ENCODE results near the gene RHEBL1.

Gene RHEBL1

GRCh38 chr12:49069507-49070346 is at the start of gene RHEBL1:
RHEBL1 (minus strand) TSS chr12:49069979; CDS start chr12:49069785, 194 bp downstream.
- Mint-ChIP-seq H3K27me3 (no peaks in the 10 kb centered on the region), H3K4me1 (peaks cover 18% of the 10 kb centered on the region), H3K4me3 (peak within 1 kb of the TSS; percentile 98), H3K27ac (peak within 1 kb of the TSS; percentile 48), H3K9me3 (no peaks in the 10 kb centered on the region), H3K36me3 (no peaks in the 10 kb centered on the region)

GRCh38 chr12:49111206-49111605 is 41.4 kb upstream of the RHEBL1 start:
- H3K9me3 Mint-ChIP-seq = no peaks in the 10 kb centered on the region

GRCh38 chr12:49110464-49111155 is 40.8 kb upstream of the RHEBL1 start, which contains the start of gene LMBR1L:
LMBR1L (minus strand) TSS chr12:49110847; CDS start chr12:49110555, 292 bp downstream.
- Mint-ChIP-seq H3K36me3 (no peaks in the 10 kb centered on the region), H3K27ac (peak within 1 kb of the TSS; percentile 89), H3K9me3 (no peaks in the 10 kb centered on the region), H3K27me3 (no peaks in the 10 kb centered on the region), H3K4me1 (peaks cover 39% of the 10 kb centered on the region), H3K4me3 (peak within 1 kb of the TSS; percentile 98)

More at GRCh38 chr12:49111206-49111605, 41.4 kb upstream of the RHEBL1 start:
- Mint-ChIP-seq H3K36me3 (no peaks in the 10 kb centered on the region), H3K4me3 (peak overlapping the region; percentile 98), H3K4me1 (peaks cover 39% of the 10 kb centered on the region), H3K27ac (peak overlapping the region; percentile 86), H3K27me3 (no peaks in the 10 kb centered on the region)

GRCh38 chr12:49109641-49110463 is 40.1 kb upstream of the RHEBL1 start:
- Mint-ChIP-seq H3K4me1 (peaks cover 39% of the 10 kb centered on the region), H3K36me3 (no peaks in the 10 kb centered on the region), H3K9me3 (no peaks in the 10 kb centered on the region), H3K27me3 (no peaks in the 10 kb centered on the region), H3K27ac (peak overlapping the region; percentile 89), H3K4me3 (peak overlapping the region; percentile 98)

- no peaks in the 10 kb centered on the region for H3K36me3 Mint-ChIP-seq
- H3K27me3 Mint-ChIP-seq = no peaks in the 10 kb centered on the region
- H3K9me3 Mint-ChIP-seq = no peaks in the 10 kb centered on the region
- H3K4me3 Mint-ChIP-seq = peak overlapping the region; percentile 98
- H3K27ac Mint-ChIP-seq = peak overlapping the region; percentile 89
- peaks cover 39% of the 10 kb centered on the region for H3K4me1 Mint-ChIP-seq
Measured at GRCh38 chr12:49108958-49109404, 39.2 kb upstream of the RHEBL1 start.

GRCh38 chr12:49105504-49106084 is 35.8 kb upstream of the RHEBL1 start:
- H3K4me1 Mint-ChIP-seq = peaks cover 32% of the 10 kb centered on the region
- H3K36me3 Mint-ChIP-seq = no peaks in the 10 kb centered on the region
- H3K27ac Mint-ChIP-seq = no peak overlapping the region
- H3K9me3 Mint-ChIP-seq = no peaks in the 10 kb centered on the region
- no peaks in the 10 kb centered on the region for H3K27me3 Mint-ChIP-seq
- no peak overlapping the region for H3K4me3 Mint-ChIP-seq

- H3K4me1 Mint-ChIP-seq = peaks cover 27% of the 10 kb centered on the region
- no peak overlapping the region for H3K4me3 Mint-ChIP-seq
- no peaks in the 10 kb centered on the region for H3K27me3 Mint-ChIP-seq
- H3K36me3 Mint-ChIP-seq = no peaks in the 10 kb centered on the region
- peak overlapping the region; percentile 64 for H3K27ac Mint-ChIP-seq
- H3K9me3 Mint-ChIP-seq = no peaks in the 10 kb centered on the region
Measured at GRCh38 chr12:49104822-49105221, 35.0 kb upstream of the RHEBL1 start.

GRCh38 chr12:49100380-49100779 is 30.6 kb upstream of the RHEBL1 start:
- Mint-ChIP-seq H3K4me3 (no peak overlapping the region), H3K4me1 (peaks cover 2% of the 10 kb centered on the region), H3K27me3 (no peaks in the 10 kb centered on the region), H3K9me3 (no peaks in the 10 kb centered on the region), H3K27ac (no peak overlapping the region), H3K36me3 (peaks cover 3% of the 10 kb centered on the region)

GRCh38 chr12:49098703-49099102 is 28.9 kb upstream of the RHEBL1 start:
- Mint-ChIP-seq H3K9me3 (no peaks in the 10 kb centered on the region), H3K36me3 (peaks cover 3% of the 10 kb centered on the region), H3K4me1 (peaks cover 12% of the 10 kb centered on the region), H3K27me3 (peaks cover 7% of the 10 kb centered on the region), H3K27ac (no peak overlapping the region), H3K4me3 (no peak overlapping the region)

- H3K36me3 Mint-ChIP-seq = peaks cover 3% of the 10 kb centered on the region
- H3K4me3 Mint-ChIP-seq = no peak overlapping the region
- peak overlapping the region; percentile 30 for H3K27ac Mint-ChIP-seq
- H3K4me1 Mint-ChIP-seq = peaks cover 16% of the 10 kb centered on the region
- H3K9me3 Mint-ChIP-seq = no peaks in the 10 kb centered on the region
- peaks cover 10% of the 10 kb centered on the region for H3K27me3 Mint-ChIP-seq
Measured at GRCh38 chr12:49098035-49098451, 28.3 kb upstream of the RHEBL1 start.

GRCh38 chr12:49097381-49097780 is 27.6 kb upstream of the RHEBL1 start:
- Mint-ChIP-seq H3K4me1 (peaks cover 19% of the 10 kb centered on the region), H3K4me3 (no peak overlapping the region), H3K27ac (no peak overlapping the region), H3K36me3 (peaks cover 3% of the 10 kb centered on the region), H3K9me3 (no peaks in the 10 kb centered on the region), H3K27me3 (peaks cover 13% of the 10 kb centered on the region)

GRCh38 chr12:49094975-49095365 is 25.2 kb upstream of the RHEBL1 start:
- peaks cover 3% of the 10 kb centered on the region for H3K36me3 Mint-ChIP-seq
- no peaks in the 10 kb centered on the region for H3K9me3 Mint-ChIP-seq
- H3K27ac Mint-ChIP-seq = no peak overlapping the region
- peaks cover 36% of the 10 kb centered on the region for H3K4me1 Mint-ChIP-seq
- H3K27me3 Mint-ChIP-seq = peaks cover 30% of the 10 kb centered on the region
- no peak overlapping the region for H3K4me3 Mint-ChIP-seq

- no peaks in the 10 kb centered on the region for H3K9me3 Mint-ChIP-seq
- H3K4me1 Mint-ChIP-seq = peaks cover 40% of the 10 kb centered on the region
- peak within 1 kb of the TSS; percentile 19 for H3K4me3 Mint-ChIP-seq
- peaks cover 30% of the 10 kb centered on the region for H3K27me3 Mint-ChIP-seq
- H3K36me3 Mint-ChIP-seq = peaks cover 3% of the 10 kb centered on the region
- H3K27ac Mint-ChIP-seq = peak within 1 kb of the TSS; percentile 4
Measured at GRCh38 chr12:49094160-49094974, 24.6 kb upstream of the RHEBL1 start, which contains the start of gene DHH. DHH (minus strand) TSS chr12:49094801; CDS start chr12:49094512, 289 bp downstream.

GRCh38 chr12:49093792-49094159 is 24.0 kb upstream of the RHEBL1 start:
- H3K27me3 Mint-ChIP-seq = peaks cover 33% of the 10 kb centered on the region
- H3K4me1 Mint-ChIP-seq = peaks cover 40% of the 10 kb centered on the region
- H3K4me3 Mint-ChIP-seq = peak overlapping the region; percentile 19
- peaks cover 3% of the 10 kb centered on the region for H3K36me3 Mint-ChIP-seq
- no peaks in the 10 kb centered on the region for H3K9me3 Mint-ChIP-seq
- H3K27ac Mint-ChIP-seq = peak overlapping the region; percentile 4

All from activated naive CD4-positive, alpha-beta T cell treated with anti-CD3 and anti-CD28 coated beads, Interleukin-2, amount 50 U/mL, for 24 hours (primary cell).